Activated naive CD4-positive, alpha-beta T cell treated with anti-CD3 and anti-CD28 coated beads, Interleukin-2, amount 50 U/mL, for 24 hours (primary cell): Measurements from ENCODE around the gene MTARC1.

ENCODE experiments used
- H3K27ac Mint-ChIP-seq: one replicate; pipeline ENCODE4 v1.8.0; 2021; ENCODE audit warnings: mild to moderate bottlenecking, mixed read lengths
- H3K27me3 Mint-ChIP-seq: one replicate; pipeline ENCODE4 v1.8.0; 2021; ENCODE audit warnings: mixed read lengths
- H3K36me3 Mint-ChIP-seq: one replicate; pipeline ENCODE4 v1.8.0; 2021; ENCODE audit warnings: mixed read lengths
- H3K4me1 Mint-ChIP-seq: one replicate; pipeline ENCODE4 v1.8.0; 2021; ENCODE audit warnings: mixed read lengths
- H3K4me3 Mint-ChIP-seq: one replicate; pipeline ENCODE4 v1.8.0; 2021; ENCODE audit warnings: mild to moderate bottlenecking, mixed read lengths
- H3K9me3 Mint-ChIP-seq: one replicate; pipeline ENCODE4 v1.8.0; 2021; ENCODE audit warnings: mixed read lengths

The MTARC1 gene

GRCh38 chr1:220787069-220787619, 431 bp downstream of the MTARC1 start:
- Mint-ChIP-seq H3K4me1 (no peaks in the 10 kb centered on the region), H3K9me3 (no peaks in the 10 kb centered on the region), H3K4me3 (no peak overlapping the region), H3K27me3 (peaks cover 25% of the 10 kb centered on the region), H3K27ac (no peak overlapping the region), H3K36me3 (no peaks in the 10 kb centered on the region)

- Mint-ChIP-seq H3K4me3 (no peak overlapping the region), H3K36me3 (no peaks in the 10 kb centered on the region), H3K9me3 (no peaks in the 10 kb centered on the region), H3K27me3 (peaks cover 23% of the 10 kb centered on the region), H3K4me1 (no peaks in the 10 kb centered on the region), H3K27ac (no peak overlapping the region)
These were observed 2.2 kb downstream of the MTARC1 start for GRCh38 chr1:220788900-220789299.

- H3K36me3 Mint-ChIP-seq = no peaks in the 10 kb centered on the region
- H3K4me3 Mint-ChIP-seq = no peak overlapping the region
- H3K4me1 Mint-ChIP-seq = no peaks in the 10 kb centered on the region
- H3K27me3 Mint-ChIP-seq = peaks cover 19% of the 10 kb centered on the region
- no peak overlapping the region for H3K27ac Mint-ChIP-seq
- H3K9me3 Mint-ChIP-seq = no peaks in the 10 kb centered on the region
These were observed 2.9 kb downstream of the MTARC1 start for GRCh38 chr1:220789532-220790147.

GRCh38 chr1:220791285-220791684, 4.6 kb downstream of the MTARC1 start:
- Mint-ChIP-seq H3K4me3 (no peak overlapping the region), H3K27ac (no peak overlapping the region), H3K9me3 (no peaks in the 10 kb centered on the region), H3K36me3 (no peaks in the 10 kb centered on the region), H3K27me3 (peaks cover 7% of the 10 kb centered on the region), H3K4me1 (no peaks in the 10 kb centered on the region)

- Mint-ChIP-seq H3K27ac (no peak overlapping the region), H3K9me3 (no peaks in the 10 kb centered on the region), H3K4me3 (no peak overlapping the region), H3K27me3 (peaks cover 7% of the 10 kb centered on the region), H3K4me1 (no peaks in the 10 kb centered on the region), H3K36me3 (no peaks in the 10 kb centered on the region)
These were observed 5.2 kb downstream of the MTARC1 start for GRCh38 chr1:220791956-220792355.

GRCh38 chr1:220796530-220796929, 9.8 kb downstream of the MTARC1 start:
- no peak overlapping the region for H3K27ac Mint-ChIP-seq
- no peaks in the 10 kb centered on the region for H3K27me3 Mint-ChIP-seq

GRCh38 chr1:220797044-220797443, 10.3 kb downstream of the MTARC1 start:
- no peaks in the 10 kb centered on the region for H3K9me3 Mint-ChIP-seq
- H3K36me3 Mint-ChIP-seq = no peaks in the 10 kb centered on the region
- no peaks in the 10 kb centered on the region for H3K4me1 Mint-ChIP-seq
- no peak overlapping the region for H3K4me3 Mint-ChIP-seq
- no peak overlapping the region for H3K27ac Mint-ChIP-seq
- no peaks in the 10 kb centered on the region for H3K27me3 Mint-ChIP-seq

More at GRCh38 chr1:220796530-220796929, 9.8 kb downstream of the MTARC1 start:
- Mint-ChIP-seq H3K4me1 (no peaks in the 10 kb centered on the region), H3K4me3 (no peak overlapping the region), H3K36me3 (no peaks in the 10 kb centered on the region), H3K9me3 (no peaks in the 10 kb centered on the region)

- H3K27ac Mint-ChIP-seq = no peak overlapping the region
- no peaks in the 10 kb centered on the region for H3K9me3 Mint-ChIP-seq
- no peaks in the 10 kb centered on the region for H3K36me3 Mint-ChIP-seq
- no peaks in the 10 kb centered on the region for H3K4me1 Mint-ChIP-seq
- H3K4me3 Mint-ChIP-seq = no peak overlapping the region
- H3K27me3 Mint-ChIP-seq = no peaks in the 10 kb centered on the region
These were observed 10.8 kb downstream of the MTARC1 start for GRCh38 chr1:220797553-220797952.

- no peak overlapping the region for H3K27ac Mint-ChIP-seq
- H3K4me1 Mint-ChIP-seq = no peaks in the 10 kb centered on the region
- H3K36me3 Mint-ChIP-seq = no peaks in the 10 kb centered on the region
- no peaks in the 10 kb centered on the region for H3K27me3 Mint-ChIP-seq
- H3K9me3 Mint-ChIP-seq = no peaks in the 10 kb centered on the region
- no peak overlapping the region for H3K4me3 Mint-ChIP-seq
These were observed 11.6 kb downstream of the MTARC1 start for GRCh38 chr1:220798338-220798737.

GRCh38 chr1:220800262-220800661, 13.5 kb downstream of the MTARC1 start:
- no peak overlapping the region for H3K27ac Mint-ChIP-seq
- H3K4me1 Mint-ChIP-seq = no peaks in the 10 kb centered on the region
- peaks cover 1% of the 10 kb centered on the region for H3K27me3 Mint-ChIP-seq
- no peaks in the 10 kb centered on the region for H3K9me3 Mint-ChIP-seq
- H3K4me3 Mint-ChIP-seq = no peak overlapping the region
- H3K36me3 Mint-ChIP-seq = no peaks in the 10 kb centered on the region

- Mint-ChIP-seq H3K4me3 (no peak overlapping the region), H3K27ac (no peak overlapping the region), H3K4me1 (no peaks in the 10 kb centered on the region), H3K27me3 (peaks cover 1% of the 10 kb centered on the region), H3K36me3 (no peaks in the 10 kb centered on the region), H3K9me3 (no peaks in the 10 kb centered on the region)
These were observed 16.9 kb downstream of the MTARC1 start for GRCh38 chr1:220803401-220804201.

GRCh38 chr1:220804202-220804586, 17.5 kb downstream of the MTARC1 start:
- H3K27me3 Mint-ChIP-seq = peaks cover 4% of the 10 kb centered on the region
- H3K4me3 Mint-ChIP-seq = no peak overlapping the region
- no peaks in the 10 kb centered on the region for H3K36me3 Mint-ChIP-seq
- H3K27ac Mint-ChIP-seq = no peak overlapping the region
- no peaks in the 10 kb centered on the region for H3K4me1 Mint-ChIP-seq
- H3K9me3 Mint-ChIP-seq = no peaks in the 10 kb centered on the region

GRCh38 chr1:220806408-220806807, 19.7 kb downstream of the MTARC1 start:
- Mint-ChIP-seq H3K9me3 (no peaks in the 10 kb centered on the region), H3K4me3 (no peak overlapping the region), H3K27me3 (peaks cover 4% of the 10 kb centered on the region), H3K27ac (no peak overlapping the region), H3K4me1 (peaks cover 6% of the 10 kb centered on the region), H3K36me3 (no peaks in the 10 kb centered on the region)

- Mint-ChIP-seq H3K27me3 (peaks cover 7% of the 10 kb centered on the region), H3K36me3 (no peaks in the 10 kb centered on the region), H3K9me3 (no peaks in the 10 kb centered on the region), H3K4me3 (no peak overlapping the region), H3K4me1 (peaks cover 6% of the 10 kb centered on the region), H3K27ac (no peak overlapping the region)
These were observed 21.0 kb downstream of the MTARC1 start for GRCh38 chr1:220807726-220808125.

GRCh38 chr1:220808345-220809186, 21.9 kb downstream of the MTARC1 start:
- no peaks in the 10 kb centered on the region for H3K36me3 Mint-ChIP-seq
- H3K4me3 Mint-ChIP-seq = no peak overlapping the region

GRCh38 chr1:220809187-220809550, 22.5 kb downstream of the MTARC1 start:
- H3K4me1 Mint-ChIP-seq = peaks cover 6% of the 10 kb centered on the region
- H3K27ac Mint-ChIP-seq = no peak overlapping the region
- H3K36me3 Mint-ChIP-seq = no peaks in the 10 kb centered on the region
- no peaks in the 10 kb centered on the region for H3K9me3 Mint-ChIP-seq
- H3K27me3 Mint-ChIP-seq = peaks cover 14% of the 10 kb centered on the region
- H3K4me3 Mint-ChIP-seq = no peak overlapping the region

More at GRCh38 chr1:220808345-220809186, 21.9 kb downstream of the MTARC1 start:
- H3K9me3 Mint-ChIP-seq = no peaks in the 10 kb centered on the region
- H3K4me1 Mint-ChIP-seq = peaks cover 6% of the 10 kb centered on the region
- H3K27me3 Mint-ChIP-seq = peaks cover 15% of the 10 kb centered on the region
- no peak overlapping the region for H3K27ac Mint-ChIP-seq
